ENCODE measurements around the gene CMBL.
"Not testable (repeated sequence)": the region's sequence is repeated elsewhere in the genome, so short reads cannot be mapped to it uniquely, and the experiment has no call there.

The CMBL gene

GRCh38 chr5:10307206-10308148 is at the start of gene CMBL:
Gene CMBL (minus strand): TSS chr5:10307902. CDS start chr5:10290762, 17,140 bp downstream.
- intact Hi-C loops (cut with DNase I): no loop called here
- peak; percentile 32 to 95 (median 67) for DNase-seq

GRCh38 chr5:10355071-10355889 is 47.6 kb upstream of the CMBL start:
- intact Hi-C loops (cut with DNase I): loop anchor here (10.0 kb wide), 1 partner anchor 70 kb away; no protein-coding TSS in a partner anchor
- no peak for DNase-seq

- intact Hi-C loops (cut with DNase I): loop anchor here (5.0 to 10.0 kb wide), 2 partner anchors 68 to 69 kb away; no protein-coding TSS in a partner anchor
- peak in 3 of 10 donors; percentile 30 to 80 (median 38) for DNase-seq
These were observed 46.6 kb upstream of the CMBL start for GRCh38 chr5:10354048-10354872.

GRCh38 chr5:10353241-10354047 is 45.7 kb upstream of the CMBL start, which contains the start of gene MARCHF6:
Gene MARCHF6 (plus strand): TSS chr5:10353695. CDS start chr5:10353899, 204 bp downstream.
- DNase-seq: peak; percentile 86 to 99 (median 94)
- intact Hi-C loops (cut with DNase I): loop anchor here (5.0 to 10.0 kb wide), 2 partner anchors 69 kb away; no protein-coding TSS in a partner anchor

GRCh38 chr5:10352430-10353240 is 44.9 kb upstream of the CMBL start:
- DNase-seq: no peak
- intact Hi-C loops (cut with DNase I): loop anchor here (5.0 to 10.0 kb wide), 2 partner anchors 68 to 70 kb away; no protein-coding TSS in a partner anchor

GRCh38 chr5:10351919-10352318 is 44.2 kb upstream of the CMBL start:
- intact Hi-C loops (cut with DNase I): loop anchor here (5.0 to 10.0 kb wide), 2 partner anchors 67 to 70 kb away; no protein-coding TSS in a partner anchor
- no peak for DNase-seq

GRCh38 chr5:10351199-10351905 is 43.6 kb upstream of the CMBL start:
- intact Hi-C loops (cut with DNase I): loop anchor here (5.0 to 10.0 kb wide), 2 partner anchors 67 to 71 kb away; no protein-coding TSS in a partner anchor
- no peak for DNase-seq

- no peak for DNase-seq
- intact Hi-C loops (cut with DNase I): no loop called here
These were observed 40.6 kb upstream of the CMBL start for GRCh38 chr5:10348258-10348657.

- DNase-seq; intact Hi-C loops (cut with DNase I): not testable (repeated sequence)
These were observed 36.9 kb upstream of the CMBL start for GRCh38 chr5:10344461-10345106.

GRCh38 chr5:10343486-10343885 is 35.8 kb upstream of the CMBL start:
- no peak for DNase-seq
- intact Hi-C loops (cut with DNase I): no loop called here

GRCh38 chr5:10339958-10340357 is 32.3 kb upstream of the CMBL start:
- peak in 1 of 10 donors; percentile 40 for DNase-seq
- intact Hi-C loops (cut with DNase I): no loop called here

GRCh38 chr5:10339058-10339811 is 31.5 kb upstream of the CMBL start:
- intact Hi-C loops (cut with DNase I): no loop called here
- DNase-seq: peak in 9 of 10 donors; percentile 34 to 96 (median 74)

GRCh38 chr5:10338686-10339057 is 31.0 kb upstream of the CMBL start:
- no peak for DNase-seq
- intact Hi-C loops (cut with DNase I): no loop called here

- intact Hi-C loops (cut with DNase I): no loop called here
- DNase-seq: no peak
These were observed 30.3 kb upstream of the CMBL start for GRCh38 chr5:10337986-10338385.

- DNase-seq: no peak
- intact Hi-C loops (cut with DNase I): no loop called here
These were observed 29.4 kb upstream of the CMBL start for GRCh38 chr5:10337107-10337506.
